GM19468 (cell line): ENCODE results near the gene MLPH.

Source experiments
- ATAC-seq: cut with Tn5 transposase; IDR thresholded peaks from one replicate; pipeline ENCODE4 v1.9.1; 2021; ENCODE audit warnings: mild to moderate bottlenecking, moderate library complexity, moderate number of reproducible peaks; ENCODE audit not compliant: unreplicated experiment; ENCODE audit errors: extremely low read depth

MLPH gene

GRCh38 chr2:237478095-237478494 lies 9.0 kb upstream of the MLPH start:
- ATAC-seq = no peak

GRCh38 chr2:237478979-237479378 lies 8.1 kb upstream of the MLPH start:
- ATAC-seq = no peak

GRCh38 chr2:237479747-237480146 lies 7.3 kb upstream of the MLPH start:
- ATAC-seq = no peak

GRCh38 chr2:237480556-237480955 lies 6.5 kb upstream of the MLPH start:
- no peak for ATAC-seq

GRCh38 chr2:237480988-237481525 lies 6.0 kb upstream of the MLPH start:
- ATAC-seq = no peak

- no peak for ATAC-seq
Observed at GRCh38 chr2:237482485-237482884, 4.6 kb upstream of the MLPH start.

- ATAC-seq = no peak
Observed at GRCh38 chr2:237483018-237483731, 3.9 kb upstream of the MLPH start.

- no peak for ATAC-seq
Observed at GRCh38 chr2:237485304-237485703, 1.7 kb upstream of the MLPH start.

- no peak for ATAC-seq
Observed at GRCh38 chr2:237485844-237486243, 1.2 kb upstream of the MLPH start.

GRCh38 chr2:237486334-237486818 lies 675 bp upstream of the MLPH start:
- ATAC-seq = no peak

GRCh38 chr2:237487496-237487895 lies 445 bp downstream of the MLPH start:
- no peak for ATAC-seq

- no peak for ATAC-seq
Observed at GRCh38 chr2:237488295-237488694, 1.2 kb downstream of the MLPH start.

- ATAC-seq = no peak
Observed at GRCh38 chr2:237488901-237489860, 2.1 kb downstream of the MLPH start.

- no peak for ATAC-seq
Observed at GRCh38 chr2:237490009-237490711, 3.1 kb downstream of the MLPH start.

- no peak for ATAC-seq
Observed at GRCh38 chr2:237490795-237491194, 3.7 kb downstream of the MLPH start.

GRCh38 chr2:237491515-237492118 lies 4.6 kb downstream of the MLPH start:
- ATAC-seq = no peak

- ATAC-seq = no peak
Observed at GRCh38 chr2:237492137-237492890, 5.3 kb downstream of the MLPH start.

- ATAC-seq = no peak
Observed at GRCh38 chr2:237494066-237494465, 7.0 kb downstream of the MLPH start.

GRCh38 chr2:237495521-237496117 lies 8.6 kb downstream of the MLPH start:
- ATAC-seq = no peak
